Subcutaneous adipose tissue (tissue), 4 donors: ENCODE measurements around the gene ARFIP1. TPM values are rescaled to one million over a fixed set of nuclear protein-coding genes. Genes with fewer than 3 reads are reported as not detected.

Experiments used
- total RNA-seq, 4 donors: library from RNA; depleted of rRNA; stranded (reverse); fragments of >200 nt; gene quantifications; one replicate each; pipeline ENCODE4 v1.1.0, GENCODE V29; 2016

Gene ARFIP1
- total RNA-seq, 4 donors from 2014 or later, result 17.7 to 31.8 (median 27.3) TPM

Other genes with a start within 250 kb of the ARFIP1 start
- 10 to 100 TPM; 20.9 to 47.3 (median 39.5) TPM for gene FBXW7, start 243.9 kb upstream of the ARFIP1 start, total RNA-seq
- gene TMEM154, start 100.0 kb upstream of the ARFIP1 start, total RNA-seq, result 1 to 10 TPM in 2 of 4 donors, under 1 TPM in 2; 0.38 to 1.3 (median 1.0) TPM
- under 1 TPM in 2 of 4 donors, not detected in 2; 0.22 to 0.34 TPM for gene TIGD4, start 224 bp upstream of the ARFIP1 start, total RNA-seq
- under 1 TPM; 0.34 to 0.57 (median 0.46) TPM for gene FHDC1, start 156.4 kb downstream of the ARFIP1 start, total RNA-seq